Measurements from ENCODE around the gene MESD. TPM values are rescaled to one million over a fixed set of nuclear protein-coding genes. Genes with fewer than 3 reads are reported as not detected.

The MESD gene
- total and polyA plus RNA-seq, 9 of the 15 experiments (the other 6 are each of a cell fraction or from before 2014, with no cell fraction given) = 11.3 to 39.7 (median 22.8) TPM

GRCh38 chr15:81029414-81030300 lies 40.0 kb upstream of the MESD start (continued):
- TF ChIP-seq, protein P1, sequence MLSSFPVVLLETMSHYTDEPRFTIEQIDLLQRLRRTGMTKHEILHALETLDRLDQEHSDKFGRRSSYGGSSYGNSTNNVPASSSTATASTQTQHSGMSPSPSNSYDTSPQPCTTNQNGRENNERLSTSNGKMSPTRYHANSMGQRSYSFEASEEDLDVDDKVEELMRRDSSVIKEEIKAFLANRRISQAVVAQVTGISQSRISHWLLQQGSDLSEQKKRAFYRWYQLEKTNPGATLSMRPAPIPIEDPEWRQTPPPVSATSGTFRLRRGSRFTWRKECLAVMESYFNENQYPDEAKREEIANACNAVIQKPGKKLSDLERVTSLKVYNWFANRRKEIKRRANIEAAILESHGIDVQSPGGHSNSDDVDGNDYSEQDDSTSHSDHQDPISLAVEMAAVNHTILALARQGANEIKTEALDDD (IDR thresholded peaks at IDR 0.05) = peak; percentile 35; the same call in 1 of the 2 replicates
- no peak for TF ChIP-seq LARP7 (IDR thresholded peaks at IDR 0.05)
- no peak for TF ChIP-seq PCBP2 (IDR thresholded peaks at IDR 0.05; ENCODE audit: low read depth, low read length, poor library complexity, severe bottlenecking)
- no peak for TF ChIP-seq CREM (IDR thresholded peaks at IDR 0.05; ENCODE audit: low read depth)
- TF ChIP-seq, protein P2, sequence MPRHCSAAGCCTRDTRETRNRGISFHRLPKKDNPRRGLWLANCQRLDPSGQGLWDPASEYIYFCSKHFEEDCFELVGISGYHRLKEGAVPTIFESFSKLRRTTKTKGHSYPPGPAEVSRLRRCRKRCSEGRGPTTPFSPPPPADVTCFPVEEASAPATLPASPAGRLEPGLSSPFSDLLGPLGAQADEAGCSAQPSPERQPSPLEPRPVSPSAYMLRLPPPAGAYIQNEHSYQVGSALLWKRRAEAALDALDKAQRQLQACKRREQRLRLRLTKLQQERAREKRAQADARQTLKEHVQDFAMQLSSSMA (CRISPR knock-in tag; IDR thresholded peaks at IDR 0.05) = no peak
- no peak for TF ChIP-seq SMAD2 (IDR thresholded peaks at IDR 0.05; ENCODE audit: low read depth, low read length)
- no peak for TF ChIP-seq L3MBTL2 (IDR thresholded peaks at IDR 0.05)
- TF ChIP-seq, protein P3, sequence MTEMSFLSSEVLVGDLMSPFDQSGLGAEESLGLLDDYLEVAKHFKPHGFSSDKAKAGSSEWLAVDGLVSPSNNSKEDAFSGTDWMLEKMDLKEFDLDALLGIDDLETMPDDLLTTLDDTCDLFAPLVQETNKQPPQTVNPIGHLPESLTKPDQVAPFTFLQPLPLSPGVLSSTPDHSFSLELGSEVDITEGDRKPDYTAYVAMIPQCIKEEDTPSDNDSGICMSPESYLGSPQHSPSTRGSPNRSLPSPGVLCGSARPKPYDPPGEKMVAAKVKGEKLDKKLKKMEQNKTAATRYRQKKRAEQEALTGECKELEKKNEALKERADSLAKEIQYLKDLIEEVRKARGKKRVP (CRISPR knock-in tag; IDR thresholded peaks at IDR 0.05) = no peak
- peak; percentile 92 for TF ChIP-seq NFE2 (IDR thresholded peaks at IDR 0.05; ENCODE audit: low read depth)
- no peak for TF ChIP-seq ARID2 (IDR thresholded peaks at IDR 0.05)
- TF ChIP-seq ZNF584 (CRISPR knock-in tag; IDR thresholded peaks at IDR 0.05; ENCODE audit: low read depth) = no peak
- TF ChIP-seq MAFF (IDR thresholded peaks at IDR 0.05; ENCODE audit: low read length) = peak; percentile 97
- TF ChIP-seq CBX3 (IDR thresholded peaks at IDR 0.05; ENCODE audit: borderline replicate concordance in 1 of 2, low read length in 2 of 2) = peak in 1 of 2 experiments; percentile 66; a peak in 1 of 3 replicates
- 0 out of 2 replicates have a peak, but pooled peaks have one; percentile 27 for TF ChIP-seq SMARCE1 (IDR thresholded peaks at IDR 0.05)
- peak; percentile 52; the same call in 1 of the 2 replicates for TF ChIP-seq TRIM28 (IDR thresholded peaks at IDR 0.05)
- TF ChIP-seq ZZZ3 (IDR thresholded peaks at IDR 0.05) = no peak
- no peak for TF ChIP-seq SLC30A9 (CRISPR knock-in tag; IDR thresholded peaks at IDR 0.05)
- no peak for TF ChIP-seq CLOCK (CRISPR knock-in tag; IDR thresholded peaks at IDR 0.05; ENCODE audit: borderline replicate concordance)
- no peak for TF ChIP-seq CHD4 (IDR thresholded peaks at IDR 0.05; ENCODE audit: insufficient read depth, insufficient replicate concordance, low read depth, low read length, poor library complexity, severe bottlenecking)
- no peak for TF ChIP-seq SETDB1 (IDR thresholded peaks at IDR 0.05; ENCODE audit: low read length)
- peak; percentile 99 for TF ChIP-seq ZNF12 (CRISPR knock-in tag; IDR thresholded peaks at IDR 0.05)
- no peak for TF ChIP-seq HNRNPLL (IDR thresholded peaks at IDR 0.05; ENCODE audit: low read depth, low read length, poor library complexity, severe bottlenecking)
- peak; percentile 82; the same call in 1 of the 2 replicates for TF ChIP-seq BACH1 (tag; IDR thresholded peaks at IDR 0.05)
- TF ChIP-seq CBFA2T2 (conservative IDR thresholded peaks at IDR 0.05) = no peak
- no peak for TF ChIP-seq SRSF7 (optimal IDR thresholded peaks at IDR 0.05; ENCODE audit: low read depth, low read length)
